NCI-H2171 (cell line): ENCODE results near the gene EPS15.
"Not testable (repeated sequence)": the region's sequence is repeated elsewhere in the genome, so short reads cannot be mapped to it uniquely, and the experiment has no call there.

Experiments
- DNase-seq: peaks from one replicate; lab custom pipeline; 2025; lab: John Stamatoyannopoulos, UW

The EPS15 gene

DNA sequence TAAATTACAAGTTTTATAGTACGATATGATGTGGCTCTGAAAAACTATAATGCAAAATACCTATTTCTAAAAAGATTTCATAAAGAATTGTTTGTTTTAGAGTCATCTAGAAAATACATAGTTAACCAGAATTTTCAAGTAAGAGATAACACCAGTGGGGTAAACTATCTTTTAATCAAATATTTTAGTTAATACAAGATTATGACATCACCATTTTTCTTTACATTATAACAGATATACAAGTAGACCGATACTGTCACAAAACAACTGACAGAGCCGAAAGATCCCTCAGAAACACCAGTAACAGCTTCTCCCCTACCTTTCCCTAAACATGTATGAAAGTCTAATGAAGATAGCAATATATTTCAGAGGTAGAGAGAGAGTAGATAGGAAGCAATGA, 54.2 kb downstream of the EPS15 start:
- DNase-seq: no peak

DNA sequence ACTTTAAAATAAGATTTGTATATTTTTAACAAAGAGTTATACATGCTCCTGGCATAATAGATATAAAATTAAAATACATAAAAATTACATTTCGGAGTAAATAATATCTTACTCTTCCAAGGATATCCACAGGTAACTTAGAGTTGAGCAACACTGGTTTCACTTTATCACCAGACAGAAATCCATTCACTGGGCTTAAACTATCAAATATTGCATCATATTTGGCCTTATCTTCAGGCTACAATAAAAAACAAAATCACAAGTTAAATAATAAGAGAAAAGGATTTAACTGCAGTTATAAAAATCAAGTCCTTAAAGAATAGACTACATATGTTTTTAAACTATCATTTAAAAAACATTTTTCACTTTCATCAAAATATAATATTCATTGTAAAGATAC, 55.5 kb downstream of the EPS15 start:
- no peak for DNase-seq

- DNase-seq: not testable (repeated sequence)
Observed at GRCh38 chr1:51462289-51462688, 56.8 kb downstream of the EPS15 start.

DNA sequence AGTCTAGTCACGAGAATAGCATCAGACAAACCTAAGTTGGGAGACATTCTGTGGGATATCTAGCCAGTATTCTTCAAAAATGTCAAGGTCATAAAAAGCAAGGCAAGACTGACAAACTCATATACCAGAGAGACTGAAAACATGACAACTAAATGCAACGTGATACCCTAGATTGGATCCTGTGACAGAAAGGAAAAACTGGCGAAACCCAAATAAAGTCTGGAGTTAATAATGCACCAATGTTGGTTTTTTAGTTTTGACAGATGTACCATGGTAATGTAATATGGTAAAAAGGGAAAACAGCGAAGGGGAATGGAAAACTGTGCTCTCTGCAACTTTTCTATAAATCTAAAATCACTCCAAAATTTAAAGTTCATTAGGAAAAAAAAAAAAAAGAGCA, 64.5 kb downstream of the EPS15 start:
- DNase-seq: peak; percentile 18

DNA sequence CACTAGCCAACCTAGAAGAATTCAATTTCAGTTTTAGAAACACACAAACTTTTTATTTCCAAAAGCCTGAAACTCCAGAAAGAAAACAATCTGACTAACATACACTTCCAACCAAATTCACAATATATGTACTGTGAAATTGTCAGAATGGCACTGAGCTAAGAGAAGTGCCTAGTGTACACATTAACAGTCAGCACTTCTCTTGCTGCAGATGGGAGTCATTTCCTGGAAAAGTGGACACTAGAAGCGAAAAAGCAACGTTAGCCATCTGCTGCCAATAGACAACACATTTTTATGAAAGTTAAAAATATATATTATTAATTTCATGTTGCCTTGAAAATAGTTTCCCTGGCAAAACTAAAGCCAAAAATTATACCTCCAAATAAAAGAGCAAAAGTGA, 66.1 kb downstream of the EPS15 start:
- no peak for DNase-seq

DNA sequence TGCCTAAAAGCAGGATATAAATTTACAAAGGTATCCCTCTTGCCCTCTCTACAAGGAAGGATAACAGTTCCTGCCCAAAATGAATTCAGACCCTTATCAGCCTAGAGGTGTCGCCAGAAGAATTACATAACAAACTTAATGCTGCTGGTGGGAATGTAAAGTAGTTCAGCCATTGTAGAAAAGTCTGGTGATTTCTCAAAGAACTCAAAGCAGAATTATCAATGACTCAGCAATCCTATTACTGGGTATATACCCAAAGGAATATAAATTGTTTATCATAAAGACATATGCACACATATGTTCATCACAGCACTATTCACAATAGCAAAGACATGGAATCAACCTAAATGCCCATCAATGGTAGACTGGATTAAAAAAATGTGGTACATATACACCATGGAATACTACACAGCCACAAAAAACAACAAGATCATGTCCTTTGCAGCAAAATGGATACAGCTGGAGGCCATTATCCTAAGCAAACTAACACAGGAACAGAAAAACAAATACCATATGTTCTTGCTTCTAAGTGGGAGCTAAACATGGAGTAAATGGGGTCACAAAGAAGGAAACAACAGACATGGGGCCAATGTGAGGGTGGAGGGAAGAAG, 70.1 kb downstream of the EPS15 start:
- DNase-seq: not testable (repeated sequence)

- DNase-seq: no peak
Observed at GRCh38 chr1:51445351-51446090, 73.5 kb downstream of the EPS15 start.

GRCh38 chr1:51444534-51445192, 74.4 kb downstream of the EPS15 start:
- no peak for DNase-seq

GRCh38 chr1:51444096-51444495, 75.0 kb downstream of the EPS15 start:
- DNase-seq: no peak

GRCh38 chr1:51443555-51443954, 75.5 kb downstream of the EPS15 start:
- no peak for DNase-seq

- DNase-seq: no peak
Observed at GRCh38 chr1:51442616-51443015, 76.5 kb downstream of the EPS15 start.

DNA sequence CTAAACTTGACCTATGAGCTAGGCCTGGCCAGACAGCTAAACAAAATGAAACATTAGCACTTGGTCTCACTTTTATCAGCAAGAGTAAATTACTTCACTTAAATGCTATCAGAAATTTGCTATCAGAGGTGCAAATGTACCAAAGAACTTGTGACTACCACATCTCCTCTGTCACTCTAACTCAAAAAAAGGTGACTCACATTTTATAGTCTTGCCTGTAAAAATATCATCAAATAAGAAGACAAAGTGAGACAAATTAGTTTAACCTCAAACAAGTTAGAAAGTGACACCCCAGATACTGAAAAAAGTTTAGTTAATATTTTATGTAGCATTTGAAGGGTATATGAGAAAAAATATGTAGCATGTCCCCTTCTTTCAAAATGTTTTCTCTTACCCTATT, 76.9 kb downstream of the EPS15 start:
- no peak for DNase-seq

DNA sequence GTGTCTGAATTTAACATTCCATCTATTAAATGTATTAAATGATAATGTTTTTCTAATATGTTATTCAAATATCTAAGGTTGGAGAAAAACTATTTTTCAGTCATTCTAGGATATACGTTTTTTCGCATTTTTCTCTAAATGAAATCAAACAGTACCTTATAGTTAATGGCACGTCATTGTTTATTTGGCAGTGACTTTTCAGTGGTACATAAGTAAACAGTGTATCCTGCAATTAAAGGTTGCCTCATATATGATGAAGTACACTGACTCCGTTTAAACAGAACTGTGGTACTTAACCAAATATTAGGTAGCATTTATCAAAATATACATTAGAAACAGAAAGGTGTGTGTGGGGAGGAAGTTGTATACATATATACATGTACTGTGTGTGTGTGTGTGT, 79.2 kb downstream of the EPS15 start:
- no peak for DNase-seq

DNA sequence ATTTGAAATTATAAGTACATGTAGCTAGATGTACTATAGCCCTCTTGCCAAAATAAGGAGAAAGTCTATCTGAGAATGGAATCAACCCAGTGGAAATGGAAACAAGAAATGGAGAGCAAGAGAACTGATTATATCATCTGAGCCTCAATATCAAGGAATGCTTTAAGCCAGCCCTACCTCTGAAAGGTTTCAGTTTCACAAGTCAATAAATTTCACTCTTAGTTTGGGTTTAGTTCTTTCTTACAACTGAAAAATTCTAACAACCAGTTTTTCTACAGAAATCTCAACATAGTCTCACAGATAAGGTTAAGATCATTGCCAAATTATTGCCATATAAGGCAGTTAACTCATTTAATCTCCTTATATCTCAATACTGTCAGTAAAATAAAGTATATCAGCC, 80.0 kb downstream of the EPS15 start:
- no peak for DNase-seq

- not testable (repeated sequence) for DNase-seq
Observed at GRCh38 chr1:51437391-51437790, 81.7 kb downstream of the EPS15 start.

DNA sequence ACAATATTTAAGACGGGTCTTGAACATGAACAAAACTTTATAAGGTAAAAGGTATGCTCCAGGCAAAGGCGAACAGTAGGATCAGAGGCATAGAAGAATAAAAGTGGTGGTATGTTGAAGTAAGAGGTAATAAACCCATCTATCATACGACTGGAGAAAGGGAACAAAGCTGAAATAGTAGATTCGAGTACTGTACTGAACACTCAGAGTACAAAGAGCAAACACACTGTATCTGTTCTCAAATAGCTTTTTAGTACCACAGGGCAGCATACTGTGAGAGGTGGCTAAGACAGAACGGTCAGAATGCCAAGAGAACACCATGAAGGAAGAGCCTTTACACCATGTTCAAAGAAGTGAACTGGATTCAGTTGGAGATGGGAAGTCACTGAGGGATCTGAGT, 83.2 kb downstream of the EPS15 start:
- DNase-seq: no peak

DNA sequence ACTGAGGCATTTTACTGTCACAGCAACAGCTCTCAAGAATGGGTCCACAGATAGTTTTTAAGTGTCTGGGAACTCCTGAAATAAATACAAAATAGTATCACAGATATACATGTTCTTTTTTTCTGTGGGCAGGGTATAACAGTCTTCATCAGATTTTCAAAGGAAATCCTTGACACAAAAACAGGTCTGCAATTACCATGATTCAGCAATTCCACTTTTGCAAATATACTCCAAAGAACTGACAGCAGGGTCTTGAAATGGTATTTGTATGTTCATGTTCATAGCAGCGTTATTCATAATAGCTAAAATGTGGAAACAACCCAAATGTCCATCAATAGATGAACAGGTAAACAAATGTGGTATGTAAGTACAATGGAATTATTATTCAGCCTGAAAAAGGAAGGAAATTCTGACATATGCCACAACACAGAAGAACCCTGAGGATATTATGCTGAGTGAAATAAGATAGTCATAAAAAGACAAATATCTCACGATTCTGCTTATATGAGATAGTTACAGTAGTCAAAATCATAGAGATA, 85.0 kb downstream of the EPS15 start:
- DNase-seq: no peak

DNA sequence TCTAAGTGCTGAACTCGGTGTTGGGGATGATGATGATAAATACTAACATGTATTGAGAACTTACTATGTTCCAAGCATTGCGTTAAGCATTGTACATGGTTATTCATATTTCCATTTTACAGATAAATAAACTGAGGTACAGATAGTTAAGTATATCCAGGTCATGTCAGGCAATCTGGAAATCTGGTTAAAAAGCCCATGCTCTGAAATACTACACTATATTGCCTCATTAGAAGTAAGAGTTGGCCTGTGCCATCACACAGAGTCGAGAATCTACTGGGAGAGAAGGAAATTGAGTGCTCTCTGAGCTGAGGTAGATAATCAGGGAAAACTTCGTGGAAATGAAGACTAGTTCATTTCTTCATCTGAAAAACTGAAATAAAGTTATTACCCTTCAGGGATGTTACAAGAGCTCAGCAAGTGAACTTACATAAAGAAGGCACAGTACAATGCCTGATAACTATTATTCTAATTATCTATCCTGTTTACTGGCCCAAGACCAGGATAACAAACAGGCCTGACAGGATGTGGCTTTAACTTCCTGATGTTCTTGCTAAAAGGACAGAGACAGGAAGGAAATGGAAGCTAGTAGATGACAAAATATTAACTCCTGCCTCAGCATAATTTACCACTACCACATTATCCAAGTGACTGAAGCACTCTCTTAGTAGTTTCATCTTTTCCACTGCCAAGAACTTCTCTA, 85.6 kb downstream of the EPS15 start:
- no peak for DNase-seq

- no peak for DNase-seq
Observed at GRCh38 chr1:51432146-51432545, 86.9 kb downstream of the EPS15 start.

DNA sequence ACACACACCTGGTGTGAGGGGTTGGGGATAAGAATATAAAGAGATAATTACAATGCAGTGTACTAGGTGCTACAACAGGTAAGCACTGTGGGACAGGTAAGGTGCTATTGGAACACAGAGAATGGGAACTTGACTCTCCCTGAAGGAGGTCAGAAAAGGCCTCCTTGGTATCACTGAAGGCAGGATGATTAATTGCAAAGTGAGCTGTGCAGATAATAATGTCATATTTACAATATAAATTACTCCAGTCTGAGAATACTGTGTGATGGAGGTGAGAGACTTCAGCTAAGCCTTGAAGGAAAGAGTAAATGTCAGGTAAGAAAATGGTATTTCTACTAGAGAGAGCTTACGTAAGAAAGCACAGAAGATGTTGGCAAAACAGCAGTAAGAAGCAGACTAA, 91.6 kb downstream of the EPS15 start:
- DNase-seq: no peak

- no peak for DNase-seq
Observed at GRCh38 chr1:51425955-51426354, 93.1 kb downstream of the EPS15 start.

- no peak for DNase-seq
Observed at GRCh38 chr1:51425273-51425672, 93.8 kb downstream of the EPS15 start.
